NB4 (cell line): ENCODE results near the gene CFAP221.
A peak's percentile ranks its signal among the peaks of the same experiment; 100 is the strongest.

Experiments
- DNase-seq: peaks from one replicate; pipeline ENCODE4 v3.0.0; 2010; ENCODE audit warnings: low read depth
- H3K4me3 ChIP-seq: one replicate; pipeline ENCODE4 v1.5.1; 2011; ENCODE audit warnings: mild to moderate bottlenecking, low read depth, low read length, moderate library complexity
- CTCF ChIP-seq: IDR thresholded peaks from one replicate; pipeline ENCODE4 v1.5.1; 2012; ENCODE audit warnings: low read depth, low read length
- MAX ChIP-seq: IDR thresholded peaks from 2 replicates; pipeline ENCODE4 v1.6.1; 2011; ENCODE audit warnings: low read depth, low read length
- MYC ChIP-seq: IDR thresholded peaks from 2 replicates; pipeline ENCODE4 v1.6.1; 2011; ENCODE audit warnings: low read depth, low read length
- POLR2A ChIP-seq: IDR thresholded peaks from 2 replicates; pipeline ENCODE4 v1.6.1; 2011; ENCODE audit warnings: mild to moderate bottlenecking; ENCODE audit not compliant: insufficient read length; ENCODE audit errors: extremely low read depth

Gene CFAP221

GRCh38 chr2:119680457-119681202 lies 136.4 kb downstream of the CFAP221 start:
- DNase-seq: no peak
- TF ChIP-seq MYC (no peak), CTCF (no peak), POLR2A (no peak), MAX (no peak)
- peak overlapping the region; percentile 84 for H3K4me3 ChIP-seq

- TF ChIP-seq CTCF (no peak), MAX (no peak), POLR2A (no peak), MYC (no peak)
- DNase-seq: no peak
- H3K4me3 ChIP-seq: no peak overlapping the region
Observed at GRCh38 chr2:119681203-119681867, 137.1 kb downstream of the CFAP221 start.

GRCh38 chr2:119681868-119682220 lies 137.6 kb downstream of the CFAP221 start:
- no peak for DNase-seq
- no peak for TF ChIP-seq MAX
- TF ChIP-seq POLR2A: no peak
- TF ChIP-seq MYC: no peak
- no peak for TF ChIP-seq CTCF
- H3K4me3 ChIP-seq: no peak overlapping the region

GRCh38 chr2:119682578-119682977 lies 138.3 kb downstream of the CFAP221 start:
- H3K4me3 ChIP-seq: no peak overlapping the region
- no peak for DNase-seq

GRCh38 chr2:119683074-119683712 lies 138.9 kb downstream of the CFAP221 start:
- DNase-seq: no peak
- TF ChIP-seq MAX: no peak
- TF ChIP-seq CTCF: no peak
- TF ChIP-seq MYC: no peak
- no peak for TF ChIP-seq POLR2A
- H3K4me3 ChIP-seq: no peak overlapping the region

More at GRCh38 chr2:119682578-119682977, 138.3 kb downstream of the CFAP221 start:
- TF ChIP-seq MYC (no peak), CTCF (no peak), MAX (no peak), POLR2A (no peak)
